Measurements from ENCODE around the gene AGXT. TPM values are rescaled to one million over a fixed set of nuclear protein-coding genes. Genes with fewer than 3 reads are reported as not detected.

The AGXT gene
- total RNA-seq, 1 experiment from 2014 or later: 0.34 TPM

DNA sequence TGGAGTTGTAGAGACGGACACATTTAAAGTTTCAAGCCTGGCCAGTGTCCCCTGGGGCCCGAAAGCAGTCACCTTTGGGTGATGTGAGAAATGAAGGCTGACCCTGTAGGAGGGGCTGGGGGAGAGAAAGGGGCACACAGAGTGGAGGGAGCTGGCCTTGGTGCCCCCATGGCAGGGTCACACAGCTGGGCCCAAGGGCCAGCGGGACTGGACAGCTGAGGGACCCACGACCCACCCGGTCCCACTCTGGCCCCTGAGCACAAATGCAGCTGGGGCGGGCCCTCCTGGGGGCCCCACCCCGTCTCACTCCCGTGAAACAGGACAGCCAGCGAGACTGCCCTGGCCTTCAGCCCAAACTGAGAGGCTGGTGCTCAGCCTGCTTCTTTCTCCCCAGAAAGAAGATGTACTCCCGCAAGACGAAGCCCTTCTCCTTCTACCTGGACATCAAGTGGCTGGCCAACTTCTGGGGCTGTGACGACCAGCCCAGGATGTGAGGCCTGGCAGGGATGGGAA lies 6.1 kb downstream of the AGXT start:
- CTCF ChIA-PET: no interaction called here
- DNase-seq (ENCODE audit: low read depth, low spot score) (no peak), ATAC-seq (no peak)
- Histone ChIP-seq H3K27ac (ENCODE audit: low read depth, low read length) (no peak overlapping the region), H3K4me1 (ENCODE audit: control insufficient read depth in 1 of 2, insufficient read depth in 2 of 2, low read length in 2 of 2) (no peaks in the 10 kb centered on the region), H3K27me3 (ENCODE audit: insufficient read depth, low read length) (no peaks in the 10 kb centered on the region), H3K9me3 (ENCODE audit: control insufficient read depth in 1 of 2, insufficient read depth in 1 of 2, low read depth in 1 of 2, low read length in 2 of 2) (no peaks in the 10 kb centered on the region), H3K4me3 (replicated peaks in 1 of 2; ENCODE audit: low read depth in 1 of 2, low read length in 2 of 2) (no peak overlapping the region), H3K4me2 (ENCODE audit: low read length) (no peak overlapping the region), H3K79me2 (ENCODE audit: insufficient read depth, low read length) (no peaks in the 10 kb centered on the region), H3K36me3 (ENCODE audit: control insufficient read depth in 1 of 2, insufficient read depth in 2 of 2, low read length in 2 of 2) (no peaks in the 10 kb centered on the region), H2AFZ (ENCODE audit: low read depth, low read length, poor library complexity, severe bottlenecking) (no peak overlapping the region), H4K20me1 (ENCODE audit: insufficient read depth) (no peaks in the 10 kb centered on the region), H3K9me2 (ENCODE audit: insufficient read depth) (no peaks in the 10 kb centered on the region), H3K9ac (ENCODE audit: low read length) (no peak overlapping the region)
- TF ChIP-seq POLR2AphosphoS5 (IDR thresholded peaks at IDR 0.05; ENCODE audit: low read depth, low read length): no peak
- TF ChIP-seq FOSL1 (IDR thresholded peaks at IDR 0.05; ENCODE audit: low read depth): no peak
- TF ChIP-seq, protein P1, sequence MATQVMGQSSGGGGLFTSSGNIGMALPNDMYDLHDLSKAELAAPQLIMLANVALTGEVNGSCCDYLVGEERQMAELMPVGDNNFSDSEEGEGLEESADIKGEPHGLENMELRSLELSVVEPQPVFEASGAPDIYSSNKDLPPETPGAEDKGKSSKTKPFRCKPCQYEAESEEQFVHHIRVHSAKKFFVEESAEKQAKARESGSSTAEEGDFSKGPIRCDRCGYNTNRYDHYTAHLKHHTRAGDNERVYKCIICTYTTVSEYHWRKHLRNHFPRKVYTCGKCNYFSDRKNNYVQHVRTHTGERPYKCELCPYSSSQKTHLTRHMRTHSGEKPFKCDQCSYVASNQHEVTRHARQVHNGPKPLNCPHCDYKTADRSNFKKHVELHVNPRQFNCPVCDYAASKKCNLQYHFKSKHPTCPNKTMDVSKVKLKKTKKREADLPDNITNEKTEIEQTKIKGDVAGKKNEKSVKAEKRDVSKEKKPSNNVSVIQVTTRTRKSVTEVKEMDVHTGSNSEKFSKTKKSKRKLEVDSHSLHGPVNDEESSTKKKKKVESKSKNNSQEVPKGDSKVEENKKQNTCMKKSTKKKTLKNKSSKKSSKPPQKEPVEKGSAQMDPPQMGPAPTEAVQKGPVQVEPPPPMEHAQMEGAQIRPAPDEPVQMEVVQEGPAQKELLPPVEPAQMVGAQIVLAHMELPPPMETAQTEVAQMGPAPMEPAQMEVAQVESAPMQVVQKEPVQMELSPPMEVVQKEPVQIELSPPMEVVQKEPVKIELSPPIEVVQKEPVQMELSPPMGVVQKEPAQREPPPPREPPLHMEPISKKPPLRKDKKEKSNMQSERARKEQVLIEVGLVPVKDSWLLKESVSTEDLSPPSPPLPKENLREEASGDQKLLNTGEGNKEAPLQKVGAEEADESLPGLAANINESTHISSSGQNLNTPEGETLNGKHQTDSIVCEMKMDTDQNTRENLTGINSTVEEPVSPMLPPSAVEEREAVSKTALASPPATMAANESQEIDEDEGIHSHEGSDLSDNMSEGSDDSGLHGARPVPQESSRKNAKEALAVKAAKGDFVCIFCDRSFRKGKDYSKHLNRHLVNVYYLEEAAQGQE (IDR thresholded peaks at IDR 0.05; ENCODE audit: low read depth): no peak
- no peak for TF ChIP-seq ZNF274 (IDR thresholded peaks at IDR 0.05; ENCODE audit: low read depth, low read length)
- no peak for TF ChIP-seq EZH2phosphoT487 (IDR thresholded peaks at IDR 0.05; ENCODE audit: borderline replicate concordance)
- TF ChIP-seq TCF7L2 (IDR thresholded peaks at IDR 0.05; ENCODE audit: borderline replicate concordance, extremely low read depth, insufficient read depth, insufficient read length): no peak
- TF ChIP-seq, protein P2, sequence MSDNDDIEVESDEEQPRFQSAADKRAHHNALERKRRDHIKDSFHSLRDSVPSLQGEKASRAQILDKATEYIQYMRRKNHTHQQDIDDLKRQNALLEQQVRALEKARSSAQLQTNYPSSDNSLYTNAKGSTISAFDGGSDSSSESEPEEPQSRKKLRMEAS (IDR thresholded peaks at IDR 0.05): no peak
- no peak for TF ChIP-seq RAD21 (IDR thresholded peaks at IDR 0.05; ENCODE audit: low read depth)
- TF ChIP-seq, protein P3, sequence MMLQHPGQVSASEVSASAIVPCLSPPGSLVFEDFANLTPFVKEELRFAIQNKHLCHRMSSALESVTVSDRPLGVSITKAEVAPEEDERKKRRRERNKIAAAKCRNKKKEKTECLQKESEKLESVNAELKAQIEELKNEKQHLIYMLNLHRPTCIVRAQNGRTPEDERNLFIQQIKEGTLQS (IDR thresholded peaks at IDR 0.05): no peak
- no peak for TF ChIP-seq ZFX (IDR thresholded peaks at IDR 0.05)
- BruUV-seq (replicated peaks): no TSS peak
- intact Hi-C loops (cut with micrococcal nuclease): no loop called here
- POLR2A ChIA-PET: no interaction called here
- RAD21 ChIA-PET (ENCODE audit: low non-redundant PET in 1 of 2, low total read pairs in 2 of 2, uncharacterized antibody in 2 of 2, unreplicated experiment in 2 of 2): no interaction called here
